Ishikawa (cell line): ENCODE results near the gene PRR14L.

Source experiments
- FOXM1 ChIP-seq: IDR thresholded peaks from 2 replicates; pipeline ENCODE4 v1.6.1; 2012; ENCODE audit warnings: low read depth, borderline replicate concordance
- NFIC ChIP-seq: IDR thresholded peaks from 2 replicates; pipeline ENCODE4 v1.6.1; 2012
- TCF12 ChIP-seq: IDR thresholded peaks from 2 replicates; pipeline ENCODE4 v1.6.1; 2012; ENCODE audit warnings: low read depth
- TEAD4 ChIP-seq: IDR thresholded peaks from 2 replicates; pipeline ENCODE4 v1.6.1; 2012
- TF ChIP-seq, protein P1 (sequence below): IDR thresholded peaks from 2 replicates; pipeline ENCODE4 v1.6.1; 2012

DNA sequence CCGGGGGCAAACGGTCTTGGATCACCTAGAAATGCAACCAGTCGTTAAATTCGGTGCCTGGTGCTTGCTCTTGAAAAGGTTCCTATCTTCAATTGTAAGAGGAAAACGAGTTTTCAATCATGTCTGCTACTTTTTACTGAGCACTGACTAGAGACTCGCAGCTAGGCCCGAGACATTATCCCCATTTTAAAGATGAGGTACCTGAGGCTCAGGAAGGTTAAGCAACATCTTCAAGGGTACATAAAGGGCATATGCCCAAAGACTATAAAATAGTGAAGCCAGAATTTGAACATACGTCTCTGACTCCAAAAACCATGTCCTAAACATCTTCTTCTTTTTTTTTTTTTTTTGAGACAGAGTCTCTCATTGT, 87.3 kb downstream of the PRR14L start:
- TF ChIP-seq TEAD4: no peak
- no peak for TF ChIP-seq FOXM1
- no peak for TF ChIP-seq TCF12
- TF ChIP-seq, protein P1, sequence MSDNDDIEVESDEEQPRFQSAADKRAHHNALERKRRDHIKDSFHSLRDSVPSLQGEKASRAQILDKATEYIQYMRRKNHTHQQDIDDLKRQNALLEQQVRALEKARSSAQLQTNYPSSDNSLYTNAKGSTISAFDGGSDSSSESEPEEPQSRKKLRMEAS: no peak
- no peak for TF ChIP-seq NFIC
